NB4 (cell line): ENCODE data around the gene TMEM273.

Source experiments
- POLR2A ChIP-seq: IDR thresholded peaks from 2 replicates; pipeline ENCODE4 v1.6.1; 2011; ENCODE audit warnings: mild to moderate bottlenecking; ENCODE audit not compliant: insufficient read length; ENCODE audit errors: extremely low read depth
- TF ChIP-seq, protein P1 (sequence below): IDR thresholded peaks from one replicate; pipeline ENCODE4 v1.5.1; 2012; ENCODE audit warnings: low read depth, low read length

GRCh38 chr10:49180444-49180860 is 7.7 kb downstream of the TMEM273 start:
- TF ChIP-seq POLR2A = no peak
- TF ChIP-seq, protein P1, sequence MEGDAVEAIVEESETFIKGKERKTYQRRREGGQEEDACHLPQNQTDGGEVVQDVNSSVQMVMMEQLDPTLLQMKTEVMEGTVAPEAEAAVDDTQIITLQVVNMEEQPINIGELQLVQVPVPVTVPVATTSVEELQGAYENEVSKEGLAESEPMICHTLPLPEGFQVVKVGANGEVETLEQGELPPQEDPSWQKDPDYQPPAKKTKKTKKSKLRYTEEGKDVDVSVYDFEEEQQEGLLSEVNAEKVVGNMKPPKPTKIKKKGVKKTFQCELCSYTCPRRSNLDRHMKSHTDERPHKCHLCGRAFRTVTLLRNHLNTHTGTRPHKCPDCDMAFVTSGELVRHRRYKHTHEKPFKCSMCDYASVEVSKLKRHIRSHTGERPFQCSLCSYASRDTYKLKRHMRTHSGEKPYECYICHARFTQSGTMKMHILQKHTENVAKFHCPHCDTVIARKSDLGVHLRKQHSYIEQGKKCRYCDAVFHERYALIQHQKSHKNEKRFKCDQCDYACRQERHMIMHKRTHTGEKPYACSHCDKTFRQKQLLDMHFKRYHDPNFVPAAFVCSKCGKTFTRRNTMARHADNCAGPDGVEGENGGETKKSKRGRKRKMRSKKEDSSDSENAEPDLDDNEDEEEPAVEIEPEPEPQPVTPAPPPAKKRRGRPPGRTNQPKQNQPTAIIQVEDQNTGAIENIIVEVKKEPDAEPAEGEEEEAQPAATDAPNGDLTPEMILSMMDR = no peak
